ENCODE data around the gene C2.
"Not testable (repeated sequence)": the region's sequence is repeated elsewhere in the genome, so short reads cannot be mapped to it uniquely, and the experiment has no call there.

Gene C2

DNA sequence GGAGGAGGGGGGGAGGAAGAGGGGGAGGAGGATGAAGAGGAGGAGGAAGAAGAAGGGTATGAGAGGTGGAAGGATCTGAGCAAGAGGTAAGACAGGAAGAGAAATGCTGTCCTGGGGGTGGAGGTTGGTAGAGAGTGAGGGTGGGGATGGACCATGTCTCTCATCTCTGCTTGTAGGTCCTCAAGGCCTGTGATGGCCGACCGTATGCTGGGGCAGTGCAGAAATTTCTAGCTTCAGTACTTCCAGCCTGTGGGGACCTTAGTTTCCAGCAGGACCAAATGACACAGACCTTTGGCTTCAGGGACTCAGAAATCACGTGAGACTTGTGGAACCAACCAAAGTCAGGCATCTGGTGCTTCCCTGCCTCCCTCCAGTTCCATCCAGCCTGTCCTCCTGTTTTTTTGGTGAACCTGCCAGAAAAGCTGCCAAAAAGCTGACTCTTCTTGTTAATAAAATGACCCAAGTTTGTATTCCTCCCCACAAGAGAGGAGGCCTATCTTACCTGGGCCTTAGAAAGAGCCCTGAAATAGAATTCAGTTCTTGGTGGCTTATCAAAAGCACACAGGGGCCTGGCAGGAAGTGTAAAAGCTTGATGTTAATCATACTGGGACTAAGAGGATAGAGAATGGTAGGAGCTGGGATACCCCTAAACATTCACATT, 51.9 kb downstream of the C2 start:
- DNase-seq, result no peak

- DNase-seq, result not testable (repeated sequence)
Measured at GRCh38 chr6:31980195-31980876, 52.8 kb downstream of the C2 start.

DNA sequence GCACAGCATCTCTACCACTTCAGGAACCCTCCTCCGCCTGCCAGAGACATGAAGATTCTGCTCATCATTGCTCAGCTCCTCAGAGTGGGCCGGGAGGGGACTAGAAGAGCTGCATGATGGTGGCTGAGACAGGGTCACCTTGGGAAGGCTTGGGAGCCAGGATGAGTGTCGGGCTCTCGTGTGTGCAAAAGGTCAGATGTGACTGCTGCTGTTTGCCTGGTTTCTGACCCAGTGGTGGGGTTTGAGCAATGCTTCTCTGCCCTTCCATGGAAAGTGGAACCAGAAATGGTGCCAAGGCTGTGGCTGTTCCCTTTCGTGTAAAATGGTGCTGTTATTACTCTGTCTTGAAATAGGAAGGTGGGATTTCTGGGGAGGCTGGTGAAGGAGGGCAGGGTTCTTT, 53.5 kb downstream of the C2 start:
- DNase-seq, result not testable (repeated sequence)

DNA sequence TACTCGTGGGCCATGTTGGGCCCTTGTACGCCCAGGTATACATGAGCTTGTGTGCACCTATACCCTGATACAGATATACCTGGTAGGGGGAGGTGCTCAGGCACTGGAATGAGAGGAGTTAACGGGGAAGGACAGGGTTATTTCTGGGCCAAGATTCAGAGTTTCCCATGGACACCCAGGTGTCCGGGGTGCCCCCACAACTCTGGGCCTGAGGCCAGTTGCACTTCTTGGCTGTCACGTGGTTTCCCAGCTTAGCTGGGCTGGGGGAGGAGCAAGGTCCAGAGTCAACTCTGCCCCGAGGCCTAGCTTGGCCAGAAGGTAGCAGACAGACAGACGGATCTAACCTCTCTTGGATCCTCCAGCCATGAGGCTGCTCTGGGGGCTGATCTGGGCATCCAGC, 54.2 kb downstream of the C2 start, which contains the start of gene C4A:
Gene C4A, plus strand, starts transcription at position 314 of the 400 bp plus-strand sequence. Its CDS starts 51 bp downstream, at position 365.
- not testable (repeated sequence) for DNase-seq

- not testable (repeated sequence) for DNase-seq
Measured at GRCh38 chr6:31989363-31989762, 61.8 kb downstream of the C2 start.

DNA sequence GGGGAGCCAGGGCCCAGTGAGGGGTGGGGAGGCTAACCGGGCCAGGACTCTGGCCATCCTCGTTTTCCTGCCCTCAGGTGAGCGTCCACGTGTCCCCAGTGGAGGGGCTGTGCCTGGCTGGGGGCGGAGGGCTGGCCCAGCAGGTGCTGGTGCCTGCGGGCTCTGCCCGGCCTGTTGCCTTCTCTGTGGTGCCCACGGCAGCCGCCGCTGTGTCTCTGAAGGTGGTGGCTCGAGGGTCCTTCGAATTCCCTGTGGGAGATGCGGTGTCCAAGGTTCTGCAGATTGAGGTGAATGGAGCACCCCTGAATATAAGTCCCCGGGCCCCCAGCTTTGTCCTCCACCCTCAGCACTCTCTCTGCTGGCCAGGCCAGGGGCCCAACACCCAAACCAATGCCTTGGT, 66.9 kb downstream of the C2 start:
- DNase-seq, result not testable (repeated sequence)
